H9 (cell line): Measurements from ENCODE around the gene LHPP. TPM values are rescaled to one million over a fixed set of nuclear protein-coding genes. Genes with fewer than 3 reads are reported as not detected.

Source experiments
- DNase-seq: peaks from one replicate; pipeline ENCODE4 v3.0.0-alpha.2; 2017
- H2AFZ ChIP-seq: one replicate; pipeline ENCODE4 v1.6.1; 2013; ENCODE audit warnings: mild to moderate bottlenecking, low read length, control low read depth, moderate library complexity
- H2AK5ac ChIP-seq: 2 replicates; pipeline ENCODE4 v1.6.1; 2013; ENCODE audit warnings: low read length, control low read depth, mixed read lengths; ENCODE audit not compliant: insufficient read length
- H2BK120ac ChIP-seq: one replicate; pipeline ENCODE4 v1.6.1; 2013; ENCODE audit warnings: low read depth, mild to moderate bottlenecking, low read length, control low read depth, inconsistent platforms; ENCODE audit not compliant: poor library complexity, severe bottlenecking
- H2BK12ac ChIP-seq: 2 replicates; pipeline ENCODE4 v1.6.1; 2013; ENCODE audit warnings: low read length, control low read depth, mixed read lengths, low read depth; ENCODE audit not compliant: insufficient read length
- H2BK15ac ChIP-seq: 2 replicates; pipeline ENCODE4 v1.6.1; 2013; ENCODE audit warnings: low read depth, low read length, control low read depth
- H2BK20ac ChIP-seq: one replicate; pipeline ENCODE4 v1.6.1; 2013; ENCODE audit warnings: low read depth, mild to moderate bottlenecking, low read length, control low read depth, inconsistent platforms; ENCODE audit not compliant: poor library complexity, severe bottlenecking
- H2BK5ac ChIP-seq: 2 replicates; pipeline ENCODE4 v1.6.1; 2013; ENCODE audit warnings: low read length, control low read depth, mixed read lengths; ENCODE audit not compliant: insufficient read length
- H3K14ac ChIP-seq: 2 replicates; pipeline ENCODE4 v1.6.1; 2013; ENCODE audit warnings: low read length, control low read depth; ENCODE audit not compliant: insufficient read depth
- H3K18ac ChIP-seq: 2 replicates; pipeline ENCODE4 v1.6.1; 2013; ENCODE audit warnings: low read depth, mild to moderate bottlenecking, mixed read lengths, low read length, control low read depth; ENCODE audit not compliant: insufficient read length
- H3K23ac ChIP-seq: 2 replicates; pipeline ENCODE4 v1.6.1; 2013; ENCODE audit warnings: low read length, control low read depth, mixed read lengths, low read depth; ENCODE audit not compliant: insufficient read length
- H3K23me2 ChIP-seq: 2 replicates; pipeline ENCODE4 v1.6.1; 2013; ENCODE audit warnings: low read depth, mild to moderate bottlenecking, mixed read lengths, low read length, control low read depth; ENCODE audit not compliant: insufficient read length, poor library complexity, severe bottlenecking
- H3K27ac ChIP-seq: 2 replicates; pipeline ENCODE4 v1.5.1; 2013; ENCODE audit warnings: low read length, control low read depth, mixed read lengths, low read depth; ENCODE audit not compliant: insufficient read length
- H3K27me3 ChIP-seq: 2 replicates; pipeline ENCODE4 v1.6.1; 2013; ENCODE audit warnings: low read length, control low read depth, inconsistent platforms; ENCODE audit not compliant: insufficient read depth
- H3K4ac ChIP-seq: 2 replicates; pipeline ENCODE4 v1.6.1; 2013; ENCODE audit warnings: low read depth, mild to moderate bottlenecking, control low read depth, inconsistent platforms, low read length, moderate library complexity
- H3K4me1 ChIP-seq: 2 replicates; pipeline ENCODE4 v1.6.1; 2013; ENCODE audit warnings: low read length, control low read depth, inconsistent platforms; ENCODE audit not compliant: insufficient read depth
- H3K4me2 ChIP-seq: 2 replicates; pipeline ENCODE4 v1.6.1; 2013; ENCODE audit warnings: low read length, control low read depth, mixed read lengths; ENCODE audit not compliant: insufficient read length, insufficient read depth
- H3K56ac ChIP-seq: 2 replicates; pipeline ENCODE4 v1.6.1; 2013; ENCODE audit warnings: low read depth, mild to moderate bottlenecking, mixed read lengths, low read length, control low read depth; ENCODE audit not compliant: insufficient read length
- H3K79me1 ChIP-seq: 2 replicates; pipeline ENCODE4 v1.6.1; 2013; ENCODE audit warnings: low read depth, mild to moderate bottlenecking, moderate library complexity, low read length, control low read depth, inconsistent platforms; ENCODE audit not compliant: insufficient read depth, poor library complexity, severe bottlenecking
- H3K79me2 ChIP-seq: 2 replicates; pipeline ENCODE4 v1.6.1; 2013; ENCODE audit warnings: low read length, control low read depth, inconsistent platforms; ENCODE audit not compliant: insufficient read depth
- H3K9ac ChIP-seq: 2 replicates; pipeline ENCODE4 v1.6.1; 2013; ENCODE audit warnings: low read length, control low read depth, mixed read lengths; ENCODE audit not compliant: insufficient read length; ENCODE audit errors: extremely low read depth
- H3K9me3 ChIP-seq: one replicate; pipeline ENCODE4 v1.6.1; 2013; ENCODE audit warnings: low read depth, low read length, inconsistent platforms; ENCODE audit not compliant: control insufficient read depth
- H3T11ph ChIP-seq: one replicate; pipeline ENCODE4 v1.6.1; 2013; ENCODE audit warnings: mild to moderate bottlenecking, low read length, control low read depth, inconsistent platforms
- H4K20me1 ChIP-seq: one replicate; pipeline ENCODE4 v1.6.1; 2013; ENCODE audit not compliant: control insufficient read depth, insufficient read length, insufficient read depth
- H4K5ac ChIP-seq: 2 replicates; pipeline ENCODE4 v1.6.1; 2013; ENCODE audit warnings: low read depth, mild to moderate bottlenecking, mixed read lengths, low read length, control low read depth; ENCODE audit not compliant: insufficient read length
- H4K8ac ChIP-seq: replicated peaks from 2 replicates; pipeline ENCODE4 v1.6.1; 2013; ENCODE audit warnings: low read length, control low read depth, mixed read lengths, low read depth; ENCODE audit not compliant: insufficient read length
- H4K91ac ChIP-seq: 2 replicates; pipeline ENCODE4 v1.6.1; 2013; ENCODE audit warnings: low read depth, mild to moderate bottlenecking, moderate library complexity, mixed read lengths, low read length, control low read depth; ENCODE audit not compliant: insufficient read length
- H3K27ac Mint-ChIP-seq, 3 experiments: 2 replicates in 2 of 3; 3 replicates in 1 of 3; pipeline ENCODE4 v1.8.0; 2020 to 2021; ENCODE audit warnings: mixed read lengths in 3 of 3, mild to moderate bottlenecking in 1 of 3, moderate library complexity in 1 of 3
- H3K27me3 Mint-ChIP-seq: 2 replicates; pipeline ENCODE4 v1.8.0; 2021; ENCODE audit warnings: low read depth, mild to moderate bottlenecking, moderate library complexity, mixed read lengths
- H3K36me3 Mint-ChIP-seq, 3 experiments: 2 replicates in 2 of 3; 3 replicates in 1 of 3; pipeline ENCODE4 v1.8.0; 2020 to 2021; ENCODE audit warnings: low read depth in 3 of 3, mixed read lengths in 3 of 3; ENCODE audit not compliant: insufficient read depth in 1 of 3
- H3K4me1 Mint-ChIP-seq, 2 experiments: 2 replicates each; pipeline ENCODE4 v1.8.0; 2020; ENCODE audit warnings: mixed read lengths in 2 of 2
- H3K4me3 Mint-ChIP-seq, 2 experiments: 2 replicates in 1 of 2; 3 replicates in 1 of 2; pipeline ENCODE4 v1.8.0; 2020 to 2021; ENCODE audit warnings: mild to moderate bottlenecking in 2 of 2, mixed read lengths in 2 of 2, moderate library complexity in 1 of 2
- H3K9me3 Mint-ChIP-seq, 2 experiments: 2 replicates in 1 of 2; 3 replicates in 1 of 2; pipeline ENCODE4 v1.8.0; 2020; ENCODE audit warnings: mild to moderate bottlenecking in 2 of 2, mixed read lengths in 2 of 2, moderate library complexity in 1 of 2
- CTCF ChIP-seq: fragments of 200-600 bp; sonication (generic); conservative IDR thresholded peaks from 3 replicates; pipeline ENCODE4 v1.8.0; 2021; ENCODE audit warnings: antibody characterized with exemption, mild to moderate bottlenecking
- WGBS: extraction: QIAGEN DNeasy Blood & Tissue Kit; methylation state at CpG from one replicate; pipeline ENCODE4 v1.1.7; 2013; ENCODE audit warnings: missing lambda C conversion rate, low lambda C conversion rate, mixed read lengths; ENCODE audit not compliant: insufficient read length; ENCODE audit errors: extremely low coverage; 5-methylcytosine and 5-hydroxymethylcytosine counted together
- total RNA-seq: library from RNA; stranded (reverse); gene quantifications from 2 replicates; pipeline ENCODE4 v1.2.1, GENCODE V29; 2021

Gene LHPP
- total RNA-seq, 1 experiment from 2014 or later: 29.6 TPM

GRCh38 chr10:124453960-124454610 is 7.5 kb upstream of the LHPP start:
- H3K9ac ChIP-seq: no peak overlapping the region
- H3K23ac ChIP-seq: no peak overlapping the region
- H2BK20ac ChIP-seq: no peak overlapping the region
- no peak overlapping the region for H3K56ac ChIP-seq
- H2BK120ac ChIP-seq: no peak overlapping the region
- DNase-seq: peak; percentile 40
- H3K36me3 Mint-ChIP-seq: no peaks in the 10 kb centered on the region
- TF ChIP-seq CTCF: no peak
- H3K4me1 ChIP-seq: peaks cover 27% of the 10 kb centered on the region
- no peak overlapping the region; a peak in 1 of 5 replicates for H3K4me3 Mint-ChIP-seq
- peaks cover 5% of the 10 kb centered on the region; the same call in 1 of the 2 replicates for H3K27me3 ChIP-seq
- WGBS: no CpG with 5 or more reads among the region's 8 CpGs
- no peak overlapping the region for H2BK5ac ChIP-seq
- H4K5ac ChIP-seq: no peak overlapping the region
- no peak overlapping the region for H3K4ac ChIP-seq
- H2BK15ac ChIP-seq: no peak overlapping the region
- H3K23me2 ChIP-seq: peaks cover 8% of the 10 kb centered on the region
- H3K9me3 ChIP-seq: no peaks in the 10 kb centered on the region
- H4K20me1 ChIP-seq: no peaks in the 10 kb centered on the region
- H3K9me3 Mint-ChIP-seq: no peaks in the 10 kb centered on the region; a peak in 2 of 5 replicates
- H3K4me1 Mint-ChIP-seq: peaks cover 77 to 82% of the 10 kb centered on the region in 2 experiments
- peak overlapping the region in 1 of 3 experiments; percentile 59; a peak in 2 of 7 replicates for H3K27ac Mint-ChIP-seq
- no peak overlapping the region for H2AK5ac ChIP-seq
- no peak overlapping the region for H2BK12ac ChIP-seq
- no peaks in the 10 kb centered on the region for H3K79me1 ChIP-seq
- no peaks in the 10 kb centered on the region for H3K79me2 ChIP-seq
- H4K91ac ChIP-seq: no peak overlapping the region
- no peak overlapping the region for H2AFZ ChIP-seq
- H3K27me3 Mint-ChIP-seq: peaks cover 67% of the 10 kb centered on the region
- H3K18ac ChIP-seq: no peak overlapping the region
- no peak overlapping the region for H4K8ac ChIP-seq
- no peak overlapping the region for H3K14ac ChIP-seq
- H3T11ph ChIP-seq: no peak overlapping the region
- peak overlapping the region; percentile 3 for H3K4me2 ChIP-seq
- no peak overlapping the region for H3K27ac ChIP-seq
